HuH-7 (cell line): ENCODE data around the gene DCANP1.

ENCODE experiments used
- DNase-seq: peaks from one replicate; pipeline ENCODE4 v3.0.0; 2011; ENCODE audit warnings: low spot score

DCANP1 gene

GRCh38 chr5:135423146-135423845 is 23.9 kb downstream of the DCANP1 start:
- no peak for DNase-seq

- no peak for DNase-seq
Observed at GRCh38 chr5:135422419-135422818, 24.7 kb downstream of the DCANP1 start.

GRCh38 chr5:135417083-135417482 is 30.1 kb downstream of the DCANP1 start:
- DNase-seq, result no peak

GRCh38 chr5:135405082-135405481 is 42.1 kb downstream of the DCANP1 start:
- DNase-seq, result no peak

GRCh38 chr5:135402031-135402430 is 45.1 kb downstream of the DCANP1 start:
- no peak for DNase-seq

GRCh38 chr5:135400866-135401265 is 46.3 kb downstream of the DCANP1 start:
- DNase-seq, result peak; percentile 49

GRCh38 chr5:135399794-135400542 is 47.2 kb downstream of the DCANP1 start:
- DNase-seq, result no peak

GRCh38 chr5:135398855-135399793 is 48.0 kb downstream of the DCANP1 start, which contains the start of gene MACROH2A1:
TSS of gene MACROH2A1 (minus strand) at chr5:135399231. CDS start at chr5:135389093, 10,138 bp downstream.
- DNase-seq, result peak; percentile 72

- DNase-seq, result peak; percentile 30
Observed at GRCh38 chr5:135398160-135398854, 48.8 kb downstream of the DCANP1 start.

- no peak for DNase-seq
Observed at GRCh38 chr5:135397084-135397483, 50.1 kb downstream of the DCANP1 start.

- DNase-seq, result no peak
Observed at GRCh38 chr5:135396459-135397055, 50.6 kb downstream of the DCANP1 start.

- DNase-seq, result no peak
Observed at GRCh38 chr5:135395866-135396265, 51.3 kb downstream of the DCANP1 start.

GRCh38 chr5:135395451-135395850 is 51.7 kb downstream of the DCANP1 start:
- no peak for DNase-seq
